ENCODE data around the gene ST6GALNAC3. TPM values are rescaled to one million over a fixed set of nuclear protein-coding genes. Genes with fewer than 3 reads are reported as not detected.

The ST6GALNAC3 gene
- total RNA-seq, 2 donors from 2014 or later = 12.9 to 18.9 TPM

GRCh38 chr1:76352741-76353435 lies 278.3 kb downstream of the ST6GALNAC3 start:
- intact Hi-C loops (cut with DNase I) = no loop called here
- no peak for DNase-seq (ENCODE audit: low spot score)

DNA sequence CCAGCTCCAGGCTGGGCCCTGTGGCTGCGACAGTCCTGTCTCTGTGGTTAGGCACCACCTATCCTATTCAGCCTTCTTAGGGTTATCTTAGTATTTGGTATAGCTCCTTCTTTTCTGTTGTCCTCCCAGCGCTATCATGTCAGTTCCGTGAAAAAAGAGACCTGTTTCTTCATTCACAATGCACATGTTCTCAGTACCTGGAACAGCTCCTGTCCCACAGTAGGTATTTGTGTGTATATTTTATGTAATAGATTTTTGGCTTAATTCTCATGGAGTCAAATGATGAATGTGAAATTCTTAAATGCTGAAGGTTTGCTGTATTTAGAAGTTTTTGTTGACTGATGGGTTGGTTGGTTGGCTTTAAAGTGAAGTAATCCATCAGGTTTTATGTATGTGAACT lies 279.7 kb downstream of the ST6GALNAC3 start:
- DNase-seq (ENCODE audit: low spot score) = no peak
- intact Hi-C loops (cut with DNase I) = no loop called here

GRCh38 chr1:76366726-76367125 lies 292.2 kb downstream of the ST6GALNAC3 start:
- no peak for DNase-seq (ENCODE audit: low spot score)
- intact Hi-C loops (cut with DNase I) = no loop called here

DNA sequence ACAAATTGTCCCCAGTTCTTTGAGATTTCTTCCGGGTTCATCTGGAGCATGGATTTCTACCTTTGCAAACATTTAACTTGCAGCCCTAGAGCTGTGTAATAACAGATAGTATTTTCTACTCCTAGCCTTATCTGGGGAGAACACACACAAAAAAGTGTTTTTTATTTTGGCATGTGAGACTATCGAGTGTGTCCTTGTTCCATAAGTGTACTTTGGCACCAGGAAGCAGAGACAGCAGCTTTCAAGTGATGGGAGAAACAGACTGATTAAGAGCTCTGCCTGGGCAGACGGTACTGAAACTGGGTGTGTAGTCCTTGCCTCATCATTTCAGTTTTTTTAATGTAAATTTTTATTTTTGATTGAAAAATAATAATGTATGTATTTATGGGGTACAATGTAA lies 297.4 kb downstream of the ST6GALNAC3 start:
- intact Hi-C loops (cut with DNase I) = no loop called here
- DNase-seq (ENCODE audit: low spot score) = no peak

DNA sequence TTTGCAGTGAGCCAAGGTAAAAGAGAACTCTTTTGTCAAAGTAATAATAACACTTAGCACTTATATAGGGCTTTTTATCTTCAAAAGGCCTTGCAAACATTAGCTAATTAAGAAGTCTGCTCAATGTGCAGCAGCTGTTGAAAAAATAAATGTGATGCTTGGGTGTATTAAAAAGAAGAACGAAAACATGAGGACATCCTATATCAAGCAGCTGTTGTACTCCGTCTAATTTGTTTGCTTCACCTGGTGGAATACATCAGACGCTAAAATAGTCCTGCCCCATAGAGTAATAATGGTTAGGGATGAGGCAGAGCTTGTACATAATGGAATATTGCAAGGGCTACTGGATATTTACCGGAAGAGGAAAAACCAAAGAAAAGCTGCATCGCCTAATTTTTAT lies 299.5 kb downstream of the ST6GALNAC3 start:
- intact Hi-C loops (cut with DNase I) = no loop called here
- no peak for DNase-seq (ENCODE audit: low spot score)

DNA sequence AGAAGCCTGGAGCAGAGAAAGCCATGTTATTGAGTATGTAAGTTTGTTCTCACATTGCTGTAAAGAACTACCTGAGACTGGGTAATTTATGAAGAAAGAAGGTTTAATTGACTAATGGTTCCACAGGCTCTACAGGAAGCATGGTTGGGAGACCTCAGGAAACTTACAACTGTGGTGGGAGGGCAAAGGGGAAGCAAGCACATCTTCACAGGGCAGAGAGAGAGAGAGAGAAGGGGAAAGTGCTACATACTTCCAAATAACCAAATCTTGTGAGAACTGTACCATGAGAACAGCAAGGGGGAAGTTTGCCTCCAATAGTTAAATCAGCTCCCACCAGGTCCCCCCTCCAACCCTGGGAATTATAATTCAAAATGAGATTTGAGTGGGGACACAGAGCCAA lies 302.7 kb downstream of the ST6GALNAC3 start:
- intact Hi-C loops (cut with DNase I) = no loop called here
- no peak for DNase-seq (ENCODE audit: low spot score)

- no peak for DNase-seq (ENCODE audit: low spot score)
- intact Hi-C loops (cut with DNase I) = no loop called here
Measured at GRCh38 chr1:76379506-76379905, 305.0 kb downstream of the ST6GALNAC3 start.

DNA sequence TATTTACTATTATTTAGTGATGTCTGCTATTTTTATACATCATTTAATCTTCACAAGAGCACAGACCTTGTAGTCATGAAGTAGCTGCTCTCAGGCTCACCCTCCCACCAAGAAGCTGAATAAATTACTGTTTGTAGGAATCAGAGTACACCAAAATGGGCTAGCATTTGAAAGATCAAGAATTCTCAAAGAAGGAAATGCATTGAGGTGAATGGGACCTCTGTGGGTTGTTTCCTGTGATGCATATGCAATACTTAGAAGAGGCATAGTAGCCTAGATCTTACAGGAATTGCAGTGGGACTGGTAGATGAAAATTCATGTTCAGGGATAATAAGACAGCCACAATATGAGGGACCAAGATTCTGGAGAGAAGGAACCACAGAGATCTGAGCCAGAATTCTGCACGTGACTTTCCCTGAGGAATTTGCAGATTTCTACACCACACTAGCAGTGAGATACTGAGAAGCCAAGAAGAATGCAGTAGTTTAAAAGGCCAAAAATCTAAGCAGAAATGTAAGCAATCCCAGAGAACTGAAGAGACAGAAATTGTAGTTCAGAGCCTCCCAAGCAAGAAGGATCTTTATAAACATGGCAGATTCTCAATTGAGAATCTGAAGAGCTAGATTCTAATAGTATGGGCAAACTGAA lies 307.0 kb downstream of the ST6GALNAC3 start:
- no peak for DNase-seq (ENCODE audit: low spot score)
- intact Hi-C loops (cut with DNase I) = no loop called here

GRCh38 chr1:76388261-76388660 lies 313.7 kb downstream of the ST6GALNAC3 start:
- no peak for DNase-seq (ENCODE audit: low spot score)
- intact Hi-C loops (cut with DNase I) = no loop called here

DNA sequence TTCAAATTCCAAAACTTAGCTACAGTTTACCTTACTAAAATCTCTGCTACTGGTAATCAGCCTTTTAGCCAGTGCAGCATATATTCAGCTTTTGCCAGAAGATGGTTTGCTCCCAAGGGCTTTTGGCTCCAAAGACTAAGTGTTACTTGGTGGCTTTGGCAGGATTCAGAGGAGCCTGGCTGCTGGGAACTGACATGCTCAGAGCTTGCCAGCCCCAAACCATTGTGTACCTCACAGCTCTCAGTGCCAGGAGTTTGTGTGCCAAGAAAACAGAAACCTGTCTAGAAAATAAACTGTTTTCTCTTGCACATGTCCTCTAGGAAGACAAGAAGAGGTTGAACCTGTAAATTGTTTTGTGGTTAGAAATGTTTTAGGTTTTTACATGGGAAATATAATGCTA lies 315.9 kb downstream of the ST6GALNAC3 start:
- DNase-seq (ENCODE audit: low spot score) = no peak
- intact Hi-C loops (cut with DNase I) = no loop called here

- intact Hi-C loops (cut with DNase I) = no loop called here
- DNase-seq (ENCODE audit: low spot score) = no peak
Measured at GRCh38 chr1:76395059-76395458, 320.5 kb downstream of the ST6GALNAC3 start.

DNA sequence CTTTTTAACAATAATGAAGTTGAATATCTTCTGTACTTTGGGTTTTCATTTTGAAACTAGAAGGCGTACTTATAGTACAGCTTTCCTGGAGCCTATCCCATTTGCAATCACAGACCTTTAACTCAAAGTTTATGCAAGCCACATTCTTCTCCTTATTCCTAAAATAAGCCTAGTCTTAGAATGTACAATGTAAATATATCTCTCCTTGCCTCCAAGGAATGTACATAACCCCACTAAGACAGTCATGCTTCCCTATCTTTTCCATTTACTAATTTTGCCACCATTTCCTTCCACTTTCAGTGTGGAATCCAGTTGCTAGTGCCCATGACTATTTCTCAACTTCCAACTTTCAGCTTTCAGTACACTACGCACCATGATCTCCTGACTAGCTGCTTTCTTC lies 327.6 kb downstream of the ST6GALNAC3 start:
- DNase-seq (ENCODE audit: low spot score) = no peak
- intact Hi-C loops (cut with DNase I) = no loop called here

DNA sequence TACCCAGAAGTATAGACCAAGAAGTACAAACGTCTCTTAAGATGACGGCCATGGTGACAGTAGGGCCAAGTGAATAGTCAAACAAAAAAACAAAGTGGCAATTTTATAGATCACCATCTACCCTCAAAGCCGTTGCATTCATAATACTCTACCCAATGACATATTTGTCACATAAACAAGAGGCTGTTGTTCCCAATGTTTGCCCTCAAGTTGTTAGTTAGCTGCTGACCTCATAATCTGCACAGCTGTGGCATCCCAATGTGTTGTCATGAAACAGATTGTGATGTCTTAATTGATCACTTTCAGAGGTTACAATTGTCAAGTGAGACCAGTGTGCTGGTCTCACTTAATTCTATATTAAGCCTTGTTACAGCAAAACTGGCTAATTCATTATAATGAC lies 333.8 kb downstream of the ST6GALNAC3 start:
- DNase-seq (ENCODE audit: low spot score) = no peak
- intact Hi-C loops (cut with DNase I) = no loop called here

DNA sequence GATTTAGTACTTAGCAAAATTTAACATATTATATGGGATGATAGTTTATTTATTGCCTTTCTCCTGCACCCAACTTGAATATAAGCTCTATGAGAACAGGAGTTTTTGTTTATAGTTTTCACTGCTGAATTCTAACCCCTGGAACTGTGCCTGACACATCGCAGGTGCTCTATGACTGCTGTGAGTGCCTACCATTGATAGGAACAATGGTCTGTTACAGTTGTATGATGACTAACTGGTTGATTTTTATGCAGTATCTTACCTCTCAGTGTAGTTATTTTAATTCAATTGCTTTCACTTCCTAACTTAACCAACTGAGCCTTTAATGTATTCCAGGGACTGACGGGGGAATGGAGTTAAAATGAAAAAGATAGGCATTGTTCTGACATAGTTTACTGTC lies 336.0 kb downstream of the ST6GALNAC3 start:
- no peak for DNase-seq (ENCODE audit: low spot score)
- intact Hi-C loops (cut with DNase I) = no loop called here

GRCh38 chr1:76418531-76418930 lies 344.0 kb downstream of the ST6GALNAC3 start:
- intact Hi-C loops (cut with DNase I) = no loop called here
- no peak for DNase-seq (ENCODE audit: low spot score)

DNA sequence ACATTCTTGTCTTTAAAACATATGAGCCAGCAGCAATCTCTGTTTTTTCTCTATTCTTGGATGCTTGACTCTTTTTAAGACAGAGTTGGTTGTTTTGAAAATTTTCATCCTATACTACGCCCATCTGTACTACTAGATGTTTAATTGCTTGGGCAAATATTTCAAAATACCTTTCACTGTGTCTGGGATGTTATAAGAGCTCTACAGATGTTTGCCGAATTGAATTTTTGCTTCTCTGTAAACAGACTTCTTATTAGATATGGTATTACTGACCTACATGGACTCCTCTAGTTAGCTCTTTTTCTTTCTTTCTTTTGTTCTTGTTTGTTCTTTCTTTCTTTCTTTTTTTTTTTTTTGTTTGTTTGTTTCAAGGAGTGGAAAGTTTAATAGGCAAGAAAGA lies 345.1 kb downstream of the ST6GALNAC3 start:
- no peak for DNase-seq (ENCODE audit: low spot score)
- intact Hi-C loops (cut with DNase I) = loop anchor here in 1 of 2 donors (5.0 kb wide), 1 partner anchor 682 kb away; no protein-coding TSS in a partner anchor

DNA sequence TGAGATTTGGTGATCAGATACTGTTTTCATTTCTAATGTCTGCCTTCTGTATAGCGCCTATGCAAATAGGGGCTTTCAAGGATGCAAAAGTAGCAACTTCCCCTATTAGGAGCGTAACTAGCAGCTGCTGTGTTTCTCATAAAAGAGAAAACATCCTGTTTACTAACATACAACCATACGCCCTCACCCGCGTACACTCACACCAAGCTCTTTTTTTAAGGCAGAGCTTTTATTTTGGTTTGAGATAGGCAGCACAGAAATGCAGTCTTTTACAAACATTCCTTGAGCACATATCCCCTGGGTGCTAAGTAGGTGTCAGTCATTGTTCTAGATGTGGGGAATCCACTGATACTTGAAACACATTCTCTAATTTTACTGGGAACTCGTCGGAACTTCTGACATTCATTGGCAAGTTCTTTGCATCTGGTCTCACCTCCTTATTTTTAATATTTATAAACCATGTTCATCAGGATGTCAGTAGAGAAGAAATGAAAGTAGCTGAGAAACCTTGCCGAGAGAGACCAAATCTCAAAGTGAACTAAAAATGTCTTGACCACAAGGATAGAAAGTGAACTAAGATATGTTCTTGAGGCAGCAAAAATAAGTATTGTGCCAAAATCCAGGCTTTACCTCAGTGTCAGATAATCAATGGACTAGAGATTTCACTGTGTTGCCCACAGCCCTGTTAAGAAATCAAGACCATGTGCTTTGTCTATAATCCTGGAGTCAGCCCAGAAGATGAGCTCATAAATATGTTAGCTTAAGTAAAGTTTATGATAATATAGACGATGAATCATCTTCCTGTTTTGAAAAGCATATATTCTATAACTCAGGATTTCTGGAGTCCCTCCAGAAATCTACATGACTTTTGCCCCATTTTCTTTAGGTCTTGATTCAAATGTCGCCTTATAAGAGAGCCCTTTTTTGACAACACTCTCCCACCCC lies 350.9 kb downstream of the ST6GALNAC3 start:
- intact Hi-C loops (cut with DNase I) = no loop called here
- DNase-seq (ENCODE audit: low spot score) = no peak

DNA sequence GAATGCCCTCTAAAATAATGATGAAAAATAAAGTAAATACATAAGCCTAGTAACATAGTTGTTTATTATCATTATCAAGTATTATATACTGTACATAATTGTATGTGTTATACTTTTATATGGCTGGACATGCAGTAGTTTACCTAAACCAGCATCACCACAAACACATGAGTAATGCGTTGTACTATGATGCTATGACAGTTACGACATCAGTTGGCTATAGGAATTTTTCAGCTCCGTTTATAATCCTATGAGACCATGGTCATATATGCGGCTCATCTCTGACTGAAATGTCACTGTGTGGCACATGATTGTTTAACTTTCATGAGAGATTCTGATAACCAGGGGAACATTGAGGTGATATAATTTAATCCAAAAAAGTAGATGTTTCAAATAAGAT lies 352.1 kb downstream of the ST6GALNAC3 start:
- DNase-seq (ENCODE audit: low spot score) = no peak
- intact Hi-C loops (cut with DNase I) = no loop called here

- no peak for DNase-seq (ENCODE audit: low spot score)
Measured at GRCh38 chr1:76428028-76428427, 353.5 kb downstream of the ST6GALNAC3 start.

DNA sequence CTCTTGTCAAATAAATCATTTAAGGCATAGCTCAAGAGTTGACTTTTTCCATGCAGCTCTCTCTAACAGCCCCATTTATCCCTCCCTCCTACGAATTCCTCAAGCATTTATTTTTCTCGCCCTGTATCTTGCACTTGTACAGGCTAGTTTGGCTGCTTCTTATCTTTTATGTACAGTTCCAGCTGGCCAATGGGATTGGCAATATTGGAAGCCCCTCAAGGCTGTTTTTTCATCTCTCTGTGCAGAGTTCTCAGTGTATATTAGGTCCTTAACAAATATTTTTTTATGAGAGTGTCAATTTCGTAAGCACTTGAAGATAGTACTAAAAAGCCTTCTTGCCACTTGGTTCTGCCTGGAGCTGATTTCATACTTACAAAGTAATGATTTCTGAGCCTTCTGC lies 356.0 kb downstream of the ST6GALNAC3 start:
- no peak for DNase-seq (ENCODE audit: low spot score)
- intact Hi-C loops (cut with DNase I) = no loop called here

More at GRCh38 chr1:76428028-76428427, 353.5 kb downstream of the ST6GALNAC3 start:
- intact Hi-C loops (cut with DNase I) = no loop called here
